A549 (cell line): Measurements from ENCODE around the gene ROBO1.

ENCODE experiments used
- CTCF ChIP-seq: fragments of >200 bp; sonication (Bioruptor Twin); formaldehyde crosslinking; IDR thresholded peaks from 3 replicates; pipeline ENCODE4 v1.5.1; 2016
- POLR2AphosphoS2 ChIP-seq: conservative IDR thresholded peaks from 2 replicates; pipeline ENCODE4 v1.6.1; 2012; ENCODE audit warnings: low read length, improper control_type of control experiment, inconsistent platforms

GRCh38 chr3:79002465-79003372, 765.1 kb downstream of the ROBO1 start:
- TF ChIP-seq POLR2AphosphoS2 = no peak
- no peak for TF ChIP-seq CTCF
